ENCODE results near the gene CD300A. TPM values are rescaled to one million over a fixed set of nuclear protein-coding genes. Genes with fewer than 3 reads are reported as not detected.

CD300A gene
- total and polyA plus RNA-seq, 2 donors (not counting 3 experiments of a cell fraction or from before 2014, with no cell fraction given), result not detected

DNA sequence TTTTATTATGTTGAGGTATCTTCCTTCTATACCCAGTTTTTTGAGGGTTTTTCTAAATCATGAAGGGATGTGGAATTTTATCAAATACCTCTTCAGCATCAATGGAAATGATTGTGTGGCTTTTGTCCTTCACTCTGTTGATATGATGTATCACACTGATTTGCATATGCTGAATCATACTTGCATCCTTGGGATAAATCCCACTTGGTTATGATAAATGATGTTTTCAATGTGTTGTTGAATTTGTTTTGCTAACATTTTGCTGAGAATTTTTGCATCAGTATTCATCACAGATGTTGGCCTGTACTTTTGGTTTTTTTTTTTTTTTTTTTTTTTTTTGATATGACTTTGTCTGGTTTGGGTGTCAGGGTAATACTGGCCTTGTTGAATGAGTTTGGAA, 41.7 kb downstream of the CD300A start:
- POLR2A ChIA-PET, result no interaction called here
- no peaks in the 10 kb centered on the region for H3K9me1 ChIP-seq (replicated peaks; ENCODE audit: control insufficient read depth, extremely low read depth, insufficient read depth, low read length)
- no peaks in the 10 kb centered on the region for H3K9me3 ChIP-seq (replicated peaks; ENCODE audit: control insufficient read depth, insufficient read depth, low read length)
- DNase-seq (ENCODE audit: low read depth, low spot score) (no peak), FAIRE-seq (no peak)
- no peak overlapping the region for H2AFZ ChIP-seq (ENCODE audit: low read depth, low read length)
- dilution Hi-C loops (cut with MboI; ENCODE audit: extremely low pct_ligation_motif_present, low sequenced_read_pairs), result no loop called here
- no peaks in the 10 kb centered on the region for H3K79me2 ChIP-seq (ENCODE audit: control insufficient read depth, insufficient read depth, low read length)
- no peaks in the 10 kb centered on the region for H3K4me1 ChIP-seq (ENCODE audit: control insufficient read depth, extremely low read depth, insufficient read depth, low read length)
- TF ChIP-seq CTCF (IDR thresholded peaks at IDR 0.05; ENCODE audit: extremely low read depth in 1 of 2, insufficient read depth in 1 of 2, low read depth in 1 of 2, low read length in 2 of 2) (no peak), MAX (IDR thresholded peaks at IDR 0.05; ENCODE audit: insufficient read depth, insufficient read length) (no peak), GATA2 (IDR thresholded peaks at IDR 0.05; ENCODE audit: insufficient read depth, insufficient read length, low read depth, low read length) (no peak), POLR2AphosphoS5 (IDR thresholded peaks at IDR 0.05; ENCODE audit: insufficient read depth, low read depth, low read length) (no peak), JUN (IDR thresholded peaks at IDR 0.05; ENCODE audit: borderline replicate concordance, insufficient read depth, insufficient read length, low read depth) (no peak), MYC (IDR thresholded peaks at IDR 0.05; ENCODE audit: low read depth, low read length) (no peak), EZH2 (IDR thresholded peaks at IDR 0.05; ENCODE audit: borderline replicate concordance, low read depth, low read length, severe bottlenecking) (no peak), POLR2A (IDR thresholded peaks at IDR 0.05; ENCODE audit: low read depth, low read length) (no peak), FOS (IDR thresholded peaks at IDR 0.05; ENCODE audit: borderline replicate concordance, insufficient read depth, low read length) (no peak)
- no peak overlapping the region for H3K9ac ChIP-seq (replicated peaks; ENCODE audit: extremely low read depth, insufficient read depth, low read length)
- BruUV-seq (replicated peaks), result no TSS peak
- intact Hi-C loops (cut with micrococcal nuclease), result no loop called here
- no peaks in the 10 kb centered on the region for H4K20me1 ChIP-seq (replicated peaks; ENCODE audit: control insufficient read depth, extremely low read depth, insufficient read depth, low read length)
- CTCF ChIA-PET, result no interaction called here
- H3K27me3 ChIP-seq (ENCODE audit: control insufficient read depth in 2 of 2, insufficient read depth in 2 of 2, low read length in 2 of 2), result no peaks in the 10 kb centered on the region
- no peak overlapping the region for H3K4me3 ChIP-seq (replicated peaks in 1 of 3; ENCODE audit: insufficient read depth in 1 of 3, low read depth in 1 of 3, low read length in 3 of 3)
- no peaks in the 10 kb centered on the region for H3K36me3 ChIP-seq (ENCODE audit: control insufficient read depth in 2 of 2, extremely low read depth in 1 of 2, insufficient read depth in 2 of 2, low read length in 2 of 2)
- no peak overlapping the region for H3K27ac ChIP-seq (ENCODE audit: insufficient read depth, low read depth, low read length)
- H3K4me2 ChIP-seq (ENCODE audit: insufficient read depth, low read length), result no peak overlapping the region

Measured in endothelial cell of umbilical vein (primary cell).